Stromal cell of bone marrow (primary cell): ENCODE measurements around the gene HOXD9.

Experiments
- DNase-seq: peaks from one replicate; pipeline ENCODE4 v3.0.0-alpha.2; 2012; ENCODE audit warnings: low read depth

The HOXD9 gene

GRCh38 chr2:176137906-176138305, 15.4 kb downstream of the HOXD9 start:
- DNase-seq = no peak

GRCh38 chr2:176138526-176138922, 16.0 kb downstream of the HOXD9 start:
- DNase-seq = no peak

- DNase-seq = no peak
Measured at GRCh38 chr2:176138923-176139660, 16.6 kb downstream of the HOXD9 start.

GRCh38 chr2:176139661-176140512, 17.4 kb downstream of the HOXD9 start:
- DNase-seq = no peak

GRCh38 chr2:176140513-176141317, 18.2 kb downstream of the HOXD9 start:
- peak; percentile 58 for DNase-seq

- no peak for DNase-seq
Measured at GRCh38 chr2:176142281-176142680, 19.8 kb downstream of the HOXD9 start.

- DNase-seq = no peak
Measured at GRCh38 chr2:176145085-176145969, 22.8 kb downstream of the HOXD9 start.

GRCh38 chr2:176146101-176146500, 23.6 kb downstream of the HOXD9 start:
- no peak for DNase-seq

- no peak for DNase-seq
Measured at GRCh38 chr2:176146645-176147044, 24.1 kb downstream of the HOXD9 start.

- DNase-seq = no peak
Measured at GRCh38 chr2:176147210-176147799, 24.8 kb downstream of the HOXD9 start.

- no peak for DNase-seq
Measured at GRCh38 chr2:176147800-176148496, 25.4 kb downstream of the HOXD9 start.

- DNase-seq = no peak
Measured at GRCh38 chr2:176148751-176149421, 26.4 kb downstream of the HOXD9 start.

GRCh38 chr2:176149481-176149938, 27.0 kb downstream of the HOXD9 start:
- DNase-seq = no peak

GRCh38 chr2:176149939-176150583, 27.5 kb downstream of the HOXD9 start:
- no peak for DNase-seq

GRCh38 chr2:176150584-176151441, 28.3 kb downstream of the HOXD9 start:
- no peak for DNase-seq

GRCh38 chr2:176151442-176152287, 29.1 kb downstream of the HOXD9 start, which contains the start of gene HOXD4:
Gene HOXD4, plus strand, starts transcription at chr2:176151550. Its CDS starts 84 bp downstream, at chr2:176151634.
- DNase-seq = no peak
